GM21526 (cell line): ENCODE measurements around the gene WNT8A.

Experiments
- ATAC-seq: cut with Tn5 transposase; IDR thresholded peaks from one replicate; pipeline ENCODE4 v1.9.1; 2021; ENCODE audit warnings: moderate library complexity; ENCODE audit not compliant: unreplicated experiment, low FRiP score

The WNT8A gene

GRCh38 chr5:138138949-138139780 lies 55.3 kb downstream of the WNT8A start, which contains the start of gene NME5:
Gene NME5, minus strand, starts transcription at chr5:138139428. Its CDS starts 648 bp downstream, at chr5:138138780.
- no peak for ATAC-seq

- ATAC-seq, result no peak
Observed at GRCh38 chr5:138139781-138140090, 55.9 kb downstream of the WNT8A start.

GRCh38 chr5:138140268-138140667 lies 56.4 kb downstream of the WNT8A start:
- no peak for ATAC-seq
